Cardiac fibroblast (primary cell): ENCODE measurements around the gene DNAJB1.

Experiments used
- DNase-seq, 2 donors: peaks; one replicate each; pipeline versions ENCODE4 v3.0.0 to v3.0.0-alpha.2; 2010; ENCODE audit warnings: low read depth in 2 of 2
- H3K4me3 ChIP-seq, 2 donors: replicated peaks in 1 of 2; 1 replicate in 1 of 2; 2 replicates in 1 of 2; pipeline ENCODE4 v1.5.1; 2011; ENCODE audit warnings: low read depth in 2 of 2, low read length in 2 of 2, mild to moderate bottlenecking in 2 of 2, moderate library complexity in 1 of 2
- CTCF ChIP-seq: IDR thresholded peaks from one replicate; pipeline ENCODE4 v1.5.1; 2011; ENCODE audit warnings: low read depth, mild to moderate bottlenecking, low read length, inconsistent platforms

The DNAJB1 gene

GRCh38 chr19:14563989-14564651, 45.9 kb upstream of the DNAJB1 start:
- DNase-seq, result peak; percentile 21 to 49
- H3K4me3 ChIP-seq, result no peak overlapping the region

GRCh38 chr19:14563590-14563926, 45.4 kb upstream of the DNAJB1 start:
- no peak overlapping the region for H3K4me3 ChIP-seq
- TF ChIP-seq CTCF, result no peak
- DNase-seq, result no peak

More at GRCh38 chr19:14563989-14564651, 45.9 kb upstream of the DNAJB1 start:
- TF ChIP-seq CTCF, result no peak

GRCh38 chr19:14562660-14563589, 44.7 kb upstream of the DNAJB1 start:
- no peak for DNase-seq
- no peak for TF ChIP-seq CTCF
- H3K4me3 ChIP-seq, result no peak overlapping the region

GRCh38 chr19:14561847-14562351, 43.7 kb upstream of the DNAJB1 start:
- H3K4me3 ChIP-seq, result no peak overlapping the region
- DNase-seq, result peak; percentile 26 to 37

GRCh38 chr19:14561249-14561648, 43.1 kb upstream of the DNAJB1 start:
- no peak for TF ChIP-seq CTCF
- no peak overlapping the region for H3K4me3 ChIP-seq
- no peak for DNase-seq

More at GRCh38 chr19:14561847-14562351, 43.7 kb upstream of the DNAJB1 start:
- TF ChIP-seq CTCF, result no peak

- no peak overlapping the region for H3K4me3 ChIP-seq
- DNase-seq, result no peak
- no peak for TF ChIP-seq CTCF
These were observed 42.5 kb upstream of the DNAJB1 start for GRCh38 chr19:14560776-14561108.
